ENCODE measurements around the gene AHDC1. TPM values are rescaled to one million over a fixed set of nuclear protein-coding genes. Genes with fewer than 3 reads are reported as not detected.
A peak's percentile ranks its signal among the peaks of the same experiment; 100 is the strongest.

AHDC1 gene
- total RNA-seq, 4 donors from 2014 or later = 25.5 to 91.4 (median 47.8) TPM

GRCh38 chr1:27626031-27626935, 22.3 kb upstream of the AHDC1 start:
- Histone ChIP-seq H3K4me1 (peaks cover 6 to 23% of the 10 kb centered on the region in 2 donors), H3K36me3 (no peaks in the 10 kb centered on the region), H3K27me3 (no peaks in the 10 kb centered on the region), H3K9me3 (no peaks in the 10 kb centered on the region), H3K4me3 (replicated peaks in 1 of 3) (no peak overlapping the region), H3K27ac (peak overlapping the region in 1 of 3 donors; percentile 10)
- TF ChIP-seq POLR2A (IDR thresholded peaks at IDR 0.05) = no peak
- TF ChIP-seq CTCF (IDR thresholded peaks at IDR 0.05) = no peak
- intact Hi-C loops (cut with DNase I) = no loop called here
- no peak for DNase-seq
- WGBS, 2 donors = 85 to 88% methylated on average over 10 to 11 of the region's 11 CpGs

- intact Hi-C loops (cut with DNase I) = no loop called here
- Histone ChIP-seq H3K4me3 (replicated peaks in 1 of 3) (no peak overlapping the region), H3K27me3 (no peaks in the 10 kb centered on the region), H3K36me3 (no peaks in the 10 kb centered on the region), H3K4me1 (peaks cover 0 to 10% of the 10 kb centered on the region in 2 donors), H3K27ac (no peak overlapping the region), H3K9me3 (no peaks in the 10 kb centered on the region)
- TF ChIP-seq CTCF (IDR thresholded peaks at IDR 0.05) (no peak), POLR2A (IDR thresholded peaks at IDR 0.05) (no peak)
- no peak for DNase-seq
- 66 to 68% methylated on average over 7 of the region's 7 CpGs for WGBS, 2 donors
These were observed 20.7 kb upstream of the AHDC1 start for GRCh38 chr1:27624467-27625178.

- no peak for TF ChIP-seq CTCF (IDR thresholded peaks at IDR 0.05)
- TF ChIP-seq POLR2A (IDR thresholded peaks at IDR 0.05) = no peak
- no peak for DNase-seq
- intact Hi-C loops (cut with DNase I) = no loop called here
- no peaks in the 10 kb centered on the region for H3K9me3 ChIP-seq
- H3K4me3 ChIP-seq (replicated peaks in 1 of 3) = no peak overlapping the region
- no peaks in the 10 kb centered on the region for H3K27me3 ChIP-seq
- peaks cover 0 to under 1% of the 10 kb centered on the region in 2 donors for H3K4me1 ChIP-seq
- 93 to 94% methylated on average over 13 of the region's 13 CpGs for WGBS, 2 donors
- H3K36me3 ChIP-seq = no peaks in the 10 kb centered on the region
- H3K27ac ChIP-seq = no peak overlapping the region
These were observed 19.6 kb upstream of the AHDC1 start for GRCh38 chr1:27623327-27624212.

- H3K36me3 ChIP-seq = no peaks in the 10 kb centered on the region
- no peak for TF ChIP-seq CTCF (IDR thresholded peaks at IDR 0.05)
- no peak for TF ChIP-seq POLR2A (IDR thresholded peaks at IDR 0.05)
- intact Hi-C loops (cut with DNase I) = no loop called here
- 87 to 95% methylated on average over 3 to 4 of the region's 4 CpGs for WGBS, 2 donors
- no peak overlapping the region for H3K27ac ChIP-seq
- no peaks in the 10 kb centered on the region for H3K27me3 ChIP-seq
- no peak overlapping the region for H3K4me3 ChIP-seq (replicated peaks in 1 of 3)
- no peak for DNase-seq
- no peaks in the 10 kb centered on the region for H3K4me1 ChIP-seq
- H3K9me3 ChIP-seq = no peaks in the 10 kb centered on the region
These were observed 18.9 kb upstream of the AHDC1 start for GRCh38 chr1:27622828-27623227.
